K562 (cell line): Measurements from ENCODE around the gene SLAMF7. TPM values are rescaled to one million over a fixed set of nuclear protein-coding genes. Genes with fewer than 3 reads are reported as not detected.

Experiments used
- AFF4 ChIP-seq: sonication (generic); formaldehyde crosslinking; IDR thresholded peaks from 2 replicates; pipeline ENCODE4 v1.8.0; 2023; ENCODE audit warnings: mild to moderate bottlenecking, missing genetic modification reagents
- DIDO1 ChIP-seq: fragments of 450-650 bp; IDR thresholded peaks from 2 replicates; pipeline ENCODE4 v1.6.1; 2016; ENCODE audit warnings: low read depth, missing biosample characterization, missing genetic modification characterization
- GABPB2 ChIP-seq: fragments of 250-450 bp; sonication (Bioruptor Pico); conservative IDR thresholded peaks from 2 replicates; pipeline ENCODE4 v1.5.1; 2021; ENCODE audit warnings: mild to moderate bottlenecking
- KHSRP ChIP-seq: fragments of 450-650 bp; IDR thresholded peaks from 2 replicates; pipeline ENCODE4 v1.6.1; 2017
- MYNN ChIP-seq, 2 experiments: sonication (generic); formaldehyde crosslinking in 1 of 2; IDR thresholded peaks; 2 replicates each; pipeline versions ENCODE4 v1.5.0 to v1.6.1; 2016 to 2020; ENCODE audit warnings: antibody characterized with exemption in 1 of 2, missing genetic modification reagents in 1 of 2
- NELFE ChIP-seq: IDR thresholded peaks from 2 replicates; pipeline ENCODE4 v1.6.1; 2011; ENCODE audit warnings: mild to moderate bottlenecking; ENCODE audit not compliant: insufficient read depth, insufficient read length
- NR3C1 ChIP-seq: sonication (generic); formaldehyde crosslinking; IDR thresholded peaks from 2 replicates; pipeline ENCODE4 v1.8.1; 2022; ENCODE audit warnings: missing genetic modification reagents
- NR4A1 ChIP-seq, 2 experiments: fragments of 250-450 bp in 1 of 2; fragments of 450-650 bp in 1 of 2; sonication (Bioruptor Pico) in 1 of 2; IDR thresholded peaks; 2 replicates each; pipeline versions ENCODE4 v1.4.0 to v1.6.1; 2016 to 2020; ENCODE audit warnings: mild to moderate bottlenecking in 2 of 2, missing compliant biosample characterization in 1 of 2, missing genetic modification characterization in 1 of 2, moderate library complexity in 1 of 2
- RAD21 ChIP-seq, 2 experiments: fragments of 250-450 bp in 1 of 2; fragments of 450-650 bp in 1 of 2; sonication (Bioruptor Pico) in 1 of 2; formaldehyde crosslinking in 1 of 2; IDR thresholded peaks in 1 of 2; conservative IDR thresholded peaks in 1 of 2; 2 replicates each; pipeline versions ENCODE4 v1.4.0 to v1.8.0; 2020 to 2022; ENCODE audit warnings: mild to moderate bottlenecking in 2 of 2, moderate library complexity in 1 of 2
- SREBF2 ChIP-seq: sonication (generic); formaldehyde crosslinking; IDR thresholded peaks from 2 replicates; pipeline ENCODE4 v1.4.0; 2020; ENCODE audit warnings: mild to moderate bottlenecking, missing genetic modification reagents
- SRSF9 ChIP-seq: fragments of 200-400 bp; formaldehyde crosslinking; IDR thresholded peaks from 2 replicates; pipeline ENCODE4 v1.6.1; 2017; ENCODE audit warnings: low read depth, low read length, borderline replicate concordance
- YY1 ChIP-seq, 3 experiments: IDR thresholded peaks; 2 replicates each; pipeline ENCODE4 v1.6.1; 2011; ENCODE audit warnings: low read length in 2 of 3, mild to moderate bottlenecking in 2 of 3, moderate library complexity in 2 of 3, borderline replicate concordance in 1 of 3, control low read depth in 1 of 3, low read depth in 1 of 3; ENCODE audit not compliant: insufficient read depth in 3 of 3, insufficient replicate concordance in 2 of 3, control insufficient read depth in 1 of 3, insufficient read length in 1 of 3; ENCODE audit errors: extremely low read depth in 1 of 3
- ZBTB1 ChIP-seq: sonication (generic); formaldehyde crosslinking; IDR thresholded peaks from 2 replicates; pipeline ENCODE4 v1.8.1; 2023; ENCODE audit warnings: missing genetic modification reagents, low read depth, mild to moderate bottlenecking, borderline replicate concordance
- ZBTB7A ChIP-seq: IDR thresholded peaks from 2 replicates; pipeline ENCODE4 v1.6.1; 2011; ENCODE audit warnings: low read depth, mild to moderate bottlenecking, low read length, moderate library complexity, borderline replicate concordance; ENCODE audit not compliant: control insufficient read depth
- ZNF133 ChIP-seq: fragments of 250-450 bp; sonication (Bioruptor Pico); IDR thresholded peaks from 2 replicates; pipeline ENCODE4 v1.4.0; 2020; ENCODE audit warnings: mild to moderate bottlenecking
- ZNF324 ChIP-seq: fragments of 250-450 bp; sonication (Bioruptor Pico); IDR thresholded peaks from 2 replicates; pipeline ENCODE4 v1.4.0; 2020; ENCODE audit warnings: mild to moderate bottlenecking
- polyA plus RNA-seq, 8 experiments: library from polyadenylated mRNA; depleted of rRNA in 4 of 8; stranded (reverse) in 5 of 8; unstranded in 3 of 8; fragments of >200 nt; fragmentation: Nextera tagmentation in 2 of 8; fragmentation: Illumina TruSeq in 1 of 8; extraction: Ambion mirVana in 2 of 8; extraction: Trizol in 1 of 8; gene quantifications; 2 replicates each; pipeline versions ENCODE4 v1.2.1 to v1.2.3, GENCODE V29; 2011 to 2014; ENCODE audit warnings: inconsistent platforms in 1 of 8, missing spikeins in 1 of 8
- total RNA-seq, 7 experiments: library from RNA; depleted of rRNA in 6 of 7; stranded (reverse); fragments of >200 nt in 6 of 7; fragmentation: Illumina TruSeq in 2 of 7; extraction: Trizol in 2 of 7; gene quantifications; 2 replicates each; pipeline versions ENCODE4 v1.2.1 to v1.2.3, GENCODE V29; 2011 to 2021; ENCODE audit warnings: low replicate concordance in 1 of 7
- TF ChIP-seq, protein P1 (sequence below): fragments of 450-650 bp; IDR thresholded peaks from 2 replicates; pipeline ENCODE4 v1.6.1; 2016; ENCODE audit warnings: borderline replicate concordance

SLAMF7 gene
- total and polyA plus RNA-seq, 9 of the 15 experiments (the other 6 are each of a cell fraction or from before 2014, with no cell fraction given): 0.11 to 1.2 (median 0.22) TPM; not detected in 2

- TF ChIP-seq AFF4 (CRISPR knock-in tag) (no peak), ZBTB7A (peak; percentile 46; the same call in 1 of the 2 replicates), ZNF324 (CRISPR knock-in tag) (no peak), ZNF133 (no peak), NR4A1 (CRISPR knock-in tag; IDR thresholded peaks at IDR 0.05) (no peak), NR4A1 (tag; IDR thresholded peaks at IDR 0.05) (no peak), RAD21 (CRISPR knock-in tag; conservative IDR thresholded peaks at IDR 0.05 in 1 of 2, IDR thresholded peaks at IDR 0.05 in 1 of 2) (peak; percentile 14 to 65; a peak in 2 of 4 replicates), NR3C1 (no peak), GABPB2 (CRISPR knock-in tag) (no peak), SREBF2 (no peak), MYNN (IDR thresholded peaks at IDR 0.05) (peak; percentile 87; the same call in 1 of the 2 replicates), MYNN (CRISPR knock-in tag; IDR thresholded peaks at IDR 0.05) (no peak), YY1 (IDR thresholded peaks at IDR 0.05; ENCODE audit: borderline replicate concordance in 1 of 3, control insufficient read depth in 1 of 3, extremely low read depth in 1 of 3, insufficient read depth in 3 of 3, insufficient read length in 1 of 3, insufficient replicate concordance in 2 of 3, low read depth in 1 of 3, low read length in 2 of 3) (peak in 2 of 3 experiments; percentile 13 to 21), SRSF9 (no peak), KHSRP (no peak), NELFE (no peak), DIDO1 (tag) (no peak), ZBTB1 (CRISPR knock-in tag) (no peak)
- TF ChIP-seq, protein P1, sequence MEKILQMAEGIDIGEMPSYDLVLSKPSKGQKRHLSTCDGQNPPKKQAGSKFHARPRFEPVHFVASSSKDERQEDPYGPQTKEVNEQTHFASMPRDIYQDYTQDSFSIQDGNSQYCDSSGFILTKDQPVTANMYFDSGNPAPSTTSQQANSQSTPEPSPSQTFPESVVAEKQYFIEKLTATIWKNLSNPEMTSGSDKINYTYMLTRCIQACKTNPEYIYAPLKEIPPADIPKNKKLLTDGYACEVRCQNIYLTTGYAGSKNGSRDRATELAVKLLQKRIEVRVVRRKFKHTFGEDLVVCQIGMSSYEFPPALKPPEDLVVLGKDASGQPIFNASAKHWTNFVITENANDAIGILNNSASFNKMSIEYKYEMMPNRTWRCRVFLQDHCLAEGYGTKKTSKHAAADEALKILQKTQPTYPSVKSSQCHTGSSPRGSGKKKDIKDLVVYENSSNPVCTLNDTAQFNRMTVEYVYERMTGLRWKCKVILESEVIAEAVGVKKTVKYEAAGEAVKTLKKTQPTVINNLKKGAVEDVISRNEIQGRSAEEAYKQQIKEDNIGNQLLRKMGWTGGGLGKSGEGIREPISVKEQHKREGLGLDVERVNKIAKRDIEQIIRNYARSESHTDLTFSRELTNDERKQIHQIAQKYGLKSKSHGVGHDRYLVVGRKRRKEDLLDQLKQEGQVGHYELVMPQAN: no peak
These were observed 40.8 kb downstream of the SLAMF7 start (continued) for GRCh38 chr1:160779626-160780397.
